ENCODE results near the gene KIF5B.
"Not testable (repeated sequence)": the region's sequence is repeated elsewhere in the genome, so short reads cannot be mapped to it uniquely, and the experiment has no call there.

The KIF5B gene

GRCh38 chr10:32056136-32057035 lies at the start of gene KIF5B:
Gene KIF5B (minus strand): TSS chr10:32056425. CDS start chr10:32055973, 452 bp downstream.
- DNase-seq: peak; percentile 94

GRCh38 chr10:32105782-32106382 lies 49.7 kb upstream of the KIF5B start:
- DNase-seq: no peak

GRCh38 chr10:32104622-32105509 lies 48.6 kb upstream of the KIF5B start:
- DNase-seq: no peak

- no peak for DNase-seq
These were observed 48.0 kb upstream of the KIF5B start for GRCh38 chr10:32104181-32104580.

- no peak for DNase-seq
These were observed 47.5 kb upstream of the KIF5B start for GRCh38 chr10:32103721-32104120.

- DNase-seq: not testable (repeated sequence)
These were observed 42.5 kb upstream of the KIF5B start for GRCh38 chr10:32098566-32099259.

- DNase-seq: no peak
These were observed 39.0 kb upstream of the KIF5B start for GRCh38 chr10:32095116-32095733.

- DNase-seq: no peak
These were observed 37.4 kb upstream of the KIF5B start for GRCh38 chr10:32093650-32094049.

- no peak for DNase-seq
These were observed 34.8 kb upstream of the KIF5B start for GRCh38 chr10:32091046-32091445.

GRCh38 chr10:32084185-32084851 lies 28.1 kb upstream of the KIF5B start:
- peak; percentile 78 for DNase-seq

- DNase-seq: no peak
These were observed 21.8 kb upstream of the KIF5B start for GRCh38 chr10:32077896-32078485.

- DNase-seq: no peak
These were observed 17.4 kb upstream of the KIF5B start for GRCh38 chr10:32073659-32074058.

GRCh38 chr10:32073128-32073527 lies 16.9 kb upstream of the KIF5B start:
- no peak for DNase-seq

GRCh38 chr10:32072025-32072800 lies 16.0 kb upstream of the KIF5B start:
- DNase-seq: no peak

- DNase-seq: no peak
These were observed 14.4 kb upstream of the KIF5B start for GRCh38 chr10:32070645-32071044.

- no peak for DNase-seq
These were observed 12.3 kb upstream of the KIF5B start for GRCh38 chr10:32068569-32068968.

- not testable (repeated sequence) for DNase-seq
These were observed 11.7 kb upstream of the KIF5B start for GRCh38 chr10:32067931-32068330.

- DNase-seq: no peak
These were observed 9.6 kb upstream of the KIF5B start for GRCh38 chr10:32065856-32066255.

- DNase-seq: no peak
These were observed 5.2 kb upstream of the KIF5B start for GRCh38 chr10:32061440-32061839.

- no peak for DNase-seq
These were observed 4.1 kb upstream of the KIF5B start for GRCh38 chr10:32060347-32060746.

Measured in right forelimb (tissue), 1 donor.